Measurements from ENCODE around the gene PTCH1.

Gene PTCH1

DNA sequence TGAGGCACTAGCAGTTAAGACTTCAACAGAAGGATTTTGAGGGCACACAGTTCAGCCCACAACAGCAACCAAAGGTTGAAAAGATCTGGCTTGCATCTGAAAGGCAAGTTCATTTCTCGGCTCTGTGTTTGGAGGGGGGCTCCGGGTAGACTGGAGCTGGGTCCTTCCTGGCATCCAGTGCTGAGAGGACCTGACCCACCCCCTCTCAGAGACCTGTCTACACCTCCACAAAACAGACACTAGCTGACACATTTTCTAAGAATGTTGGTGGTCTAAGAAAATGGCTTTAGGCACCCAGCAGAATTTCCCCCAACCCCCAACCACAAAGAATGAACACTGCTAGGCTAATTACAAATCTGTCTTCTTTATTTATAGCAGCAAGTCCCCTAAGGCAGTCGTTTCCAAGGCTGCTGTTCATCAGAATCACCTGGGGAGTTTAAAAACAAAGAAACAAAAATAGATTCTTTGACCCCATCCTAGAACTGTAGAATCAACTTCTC is 6.2 kb upstream of the PTCH1 start:
- TF ChIP-seq, protein P1, sequence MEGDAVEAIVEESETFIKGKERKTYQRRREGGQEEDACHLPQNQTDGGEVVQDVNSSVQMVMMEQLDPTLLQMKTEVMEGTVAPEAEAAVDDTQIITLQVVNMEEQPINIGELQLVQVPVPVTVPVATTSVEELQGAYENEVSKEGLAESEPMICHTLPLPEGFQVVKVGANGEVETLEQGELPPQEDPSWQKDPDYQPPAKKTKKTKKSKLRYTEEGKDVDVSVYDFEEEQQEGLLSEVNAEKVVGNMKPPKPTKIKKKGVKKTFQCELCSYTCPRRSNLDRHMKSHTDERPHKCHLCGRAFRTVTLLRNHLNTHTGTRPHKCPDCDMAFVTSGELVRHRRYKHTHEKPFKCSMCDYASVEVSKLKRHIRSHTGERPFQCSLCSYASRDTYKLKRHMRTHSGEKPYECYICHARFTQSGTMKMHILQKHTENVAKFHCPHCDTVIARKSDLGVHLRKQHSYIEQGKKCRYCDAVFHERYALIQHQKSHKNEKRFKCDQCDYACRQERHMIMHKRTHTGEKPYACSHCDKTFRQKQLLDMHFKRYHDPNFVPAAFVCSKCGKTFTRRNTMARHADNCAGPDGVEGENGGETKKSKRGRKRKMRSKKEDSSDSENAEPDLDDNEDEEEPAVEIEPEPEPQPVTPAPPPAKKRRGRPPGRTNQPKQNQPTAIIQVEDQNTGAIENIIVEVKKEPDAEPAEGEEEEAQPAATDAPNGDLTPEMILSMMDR (IDR thresholded peaks at IDR 0.05; ENCODE audit: insufficient read depth, low read depth, low read length, missing control alignments), result no peak
- H3K4me3 ChIP-seq (ENCODE audit: low read length), result no peak overlapping the region
- DNase-seq (ENCODE audit: low read depth), result no peak

DNA sequence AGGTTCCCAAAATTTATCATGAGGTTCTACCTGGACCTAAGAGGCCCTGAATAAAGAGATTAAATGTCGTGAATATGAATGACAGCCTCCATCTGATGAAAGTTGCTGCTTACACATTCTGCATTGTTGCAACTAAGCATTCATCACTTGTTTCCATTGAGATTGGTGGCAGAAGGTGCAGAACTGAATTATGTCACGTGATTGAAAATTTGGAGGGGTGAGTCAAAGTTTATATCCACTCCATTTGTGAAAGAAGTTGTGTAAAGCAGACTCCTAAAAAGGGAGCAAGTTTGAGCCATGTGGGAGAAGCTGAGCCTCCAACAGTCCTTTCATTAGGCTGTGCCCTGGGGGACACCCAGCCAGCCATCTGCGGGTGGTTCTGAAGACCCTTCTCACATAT is 4.9 kb upstream of the PTCH1 start:
- no peak overlapping the region for H3K4me3 ChIP-seq (ENCODE audit: low read length)
- TF ChIP-seq, protein P1 (IDR thresholded peaks at IDR 0.05; ENCODE audit: insufficient read depth, low read depth, low read length, missing control alignments), result no peak
- DNase-seq (ENCODE audit: low read depth), result no peak

DNA sequence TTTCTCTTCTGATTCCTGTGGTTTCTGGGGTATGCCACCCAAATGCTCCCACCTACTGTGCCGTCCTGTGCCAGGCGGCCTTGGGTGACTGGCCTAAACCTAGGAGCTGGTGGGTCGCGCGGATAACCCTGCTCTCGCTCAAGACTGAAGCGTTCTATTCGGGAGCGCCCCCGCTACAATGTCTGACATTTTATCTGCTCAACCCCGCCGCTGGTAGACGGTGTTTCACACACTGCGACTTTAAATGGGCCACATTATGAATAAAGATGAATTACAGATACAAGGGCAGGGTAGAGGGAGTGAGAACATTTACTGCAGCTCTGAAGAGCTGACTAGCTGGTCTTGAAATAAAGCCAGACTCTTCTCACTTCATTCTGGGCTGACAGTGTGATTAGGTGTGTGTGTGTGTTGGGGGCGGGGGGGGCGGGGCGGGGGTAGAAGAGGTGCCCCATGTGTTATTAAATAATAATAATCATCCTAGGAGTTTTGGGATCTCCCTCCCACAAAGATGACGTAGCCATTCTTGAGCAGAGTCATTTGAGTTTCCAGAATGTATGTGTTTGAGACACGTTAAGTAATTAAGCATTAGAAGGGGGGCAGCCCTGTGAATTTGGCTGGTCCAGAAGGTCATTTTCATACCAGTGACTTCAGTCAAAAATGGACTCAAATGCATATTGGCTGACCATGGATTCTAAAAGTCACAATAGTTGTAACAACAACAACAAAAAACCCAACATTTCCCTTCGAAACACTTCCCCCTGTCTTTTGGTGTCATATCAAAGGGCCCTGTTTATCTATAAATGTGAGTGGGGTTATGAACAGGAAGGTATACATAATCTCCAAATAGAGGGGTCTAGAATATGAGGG is 1.0 kb upstream of the PTCH1 start:
- no peak for DNase-seq (ENCODE audit: low read depth)
- TF ChIP-seq, protein P1 (IDR thresholded peaks at IDR 0.05; ENCODE audit: insufficient read depth, low read depth, low read length, missing control alignments), result no peak
- H3K4me3 ChIP-seq (ENCODE audit: low read length), result no peak overlapping the region

DNA sequence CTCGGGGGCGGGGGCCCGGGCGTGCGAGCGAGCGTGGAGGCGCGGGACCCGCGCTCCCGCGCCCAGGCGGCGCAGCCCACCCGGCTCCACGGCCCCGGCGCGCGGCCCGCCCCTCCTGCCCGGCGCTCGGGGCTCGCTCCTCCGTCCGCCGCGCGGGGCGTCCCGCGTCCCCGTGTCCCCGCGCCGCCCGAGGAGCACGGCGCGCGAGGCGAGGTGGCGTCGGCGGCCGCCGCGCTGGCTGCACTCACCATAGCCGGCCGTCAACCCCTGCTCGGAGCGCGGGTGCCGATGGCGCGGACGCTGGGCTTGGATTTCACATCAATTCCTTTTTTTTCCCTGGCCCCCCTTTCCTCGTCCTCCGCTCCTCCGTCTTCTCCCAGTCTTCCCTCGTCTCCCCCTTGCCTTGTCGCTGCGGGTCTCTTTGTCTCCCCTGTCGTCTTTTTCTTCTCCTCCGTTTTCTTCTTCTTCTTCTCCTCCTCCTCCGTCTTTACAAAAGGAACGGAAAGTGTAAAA is 494 bp downstream of the PTCH1 start:
- peak overlapping the region; percentile 61 for H3K4me3 ChIP-seq (ENCODE audit: low read length)
- no peak for DNase-seq (ENCODE audit: low read depth)
- TF ChIP-seq, protein P1 (IDR thresholded peaks at IDR 0.05; ENCODE audit: insufficient read depth, low read depth, low read length, missing control alignments), result no peak

DNA sequence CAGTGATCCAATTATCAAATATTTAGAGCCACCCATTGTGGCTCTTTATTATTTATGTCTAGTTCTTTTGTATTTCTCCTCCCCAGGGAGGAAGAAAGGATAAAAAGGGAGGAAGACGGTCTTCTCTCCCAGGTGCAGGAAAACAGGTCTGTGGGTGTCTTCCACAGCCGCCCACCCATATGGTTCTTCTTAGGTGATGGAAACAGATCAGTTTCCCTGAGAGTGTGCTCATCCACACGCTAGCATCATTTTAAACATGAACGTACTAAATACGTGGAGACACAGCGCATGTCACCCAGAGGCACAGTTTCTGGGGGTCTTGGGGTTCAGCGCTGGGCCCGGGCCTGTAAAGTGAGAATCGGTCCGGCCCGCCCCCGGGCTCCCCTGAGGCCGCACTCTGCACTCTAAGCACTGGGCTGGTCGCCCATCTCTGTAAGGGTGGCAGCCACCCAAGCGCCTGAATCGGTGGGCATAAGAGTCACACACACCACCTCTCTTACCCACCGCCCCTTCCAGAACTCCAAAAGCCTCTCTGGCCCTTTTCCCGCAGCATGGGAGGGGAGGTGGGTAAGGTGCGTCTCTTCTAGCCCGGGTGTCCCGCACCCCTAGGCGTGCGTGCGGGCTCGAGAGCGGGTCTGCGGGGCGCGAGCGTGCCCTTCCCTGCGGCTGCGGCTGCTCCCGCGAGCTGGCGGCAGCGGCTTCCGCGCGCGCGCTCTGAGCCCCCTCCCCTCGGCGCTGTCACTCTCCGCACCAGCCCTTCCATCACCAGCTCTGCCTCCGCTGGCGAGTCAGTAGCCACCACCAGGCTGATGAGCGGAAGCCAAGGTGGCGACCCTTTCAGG is 1.3 kb downstream of the PTCH1 start:
- no peak for DNase-seq (ENCODE audit: low read depth)
- TF ChIP-seq, protein P1 (IDR thresholded peaks at IDR 0.05; ENCODE audit: insufficient read depth, low read depth, low read length, missing control alignments), result no peak
- peak overlapping the region; percentile 37 for H3K4me3 ChIP-seq (ENCODE audit: low read length)

DNA sequence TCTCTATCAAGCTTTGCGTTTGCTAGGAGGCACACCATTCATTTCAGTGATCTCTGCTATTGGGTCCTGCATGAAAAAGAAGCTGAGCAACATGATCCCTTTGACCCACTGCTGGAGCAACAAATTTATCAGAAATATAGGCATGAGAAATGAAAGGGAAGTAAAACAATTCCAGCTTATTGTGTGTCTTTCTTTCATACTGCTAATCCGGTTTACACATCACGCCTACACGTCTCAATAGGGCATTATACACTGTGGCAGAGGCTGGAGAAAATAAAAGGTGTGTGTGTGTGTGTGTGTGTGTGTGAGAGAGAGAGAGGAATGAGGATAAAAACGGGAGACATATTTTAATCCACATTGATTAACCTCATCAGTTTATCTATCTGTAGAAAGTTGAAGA is 2.4 kb downstream of the PTCH1 start:
- no peak overlapping the region for H3K4me3 ChIP-seq (ENCODE audit: low read length)
- DNase-seq (ENCODE audit: low read depth), result no peak
- TF ChIP-seq, protein P1 (IDR thresholded peaks at IDR 0.05; ENCODE audit: insufficient read depth, low read depth, low read length, missing control alignments), result no peak

All from epithelial cell of esophagus (primary cell).